HG02970 (cell line): ENCODE measurements around the gene MYO1E.
"Not testable (repeated sequence)": the region's sequence is repeated elsewhere in the genome, so short reads cannot be mapped to it uniquely, and the experiment has no call there.

Experiments used
- ATAC-seq: cut with Tn5 transposase; IDR thresholded peaks from one replicate; pipeline ENCODE4 v1.9.1; 2021; ENCODE audit warnings: mild to moderate bottlenecking, moderate library complexity, moderate number of reproducible peaks; ENCODE audit not compliant: unreplicated experiment, low FRiP score

The MYO1E gene

GRCh38 chr15:59298225-59298853 is 74.3 kb downstream of the MYO1E start:
- ATAC-seq: peak; percentile 48

- no peak for ATAC-seq
These were observed 76.5 kb downstream of the MYO1E start for GRCh38 chr15:59296181-59296617.

DNA sequence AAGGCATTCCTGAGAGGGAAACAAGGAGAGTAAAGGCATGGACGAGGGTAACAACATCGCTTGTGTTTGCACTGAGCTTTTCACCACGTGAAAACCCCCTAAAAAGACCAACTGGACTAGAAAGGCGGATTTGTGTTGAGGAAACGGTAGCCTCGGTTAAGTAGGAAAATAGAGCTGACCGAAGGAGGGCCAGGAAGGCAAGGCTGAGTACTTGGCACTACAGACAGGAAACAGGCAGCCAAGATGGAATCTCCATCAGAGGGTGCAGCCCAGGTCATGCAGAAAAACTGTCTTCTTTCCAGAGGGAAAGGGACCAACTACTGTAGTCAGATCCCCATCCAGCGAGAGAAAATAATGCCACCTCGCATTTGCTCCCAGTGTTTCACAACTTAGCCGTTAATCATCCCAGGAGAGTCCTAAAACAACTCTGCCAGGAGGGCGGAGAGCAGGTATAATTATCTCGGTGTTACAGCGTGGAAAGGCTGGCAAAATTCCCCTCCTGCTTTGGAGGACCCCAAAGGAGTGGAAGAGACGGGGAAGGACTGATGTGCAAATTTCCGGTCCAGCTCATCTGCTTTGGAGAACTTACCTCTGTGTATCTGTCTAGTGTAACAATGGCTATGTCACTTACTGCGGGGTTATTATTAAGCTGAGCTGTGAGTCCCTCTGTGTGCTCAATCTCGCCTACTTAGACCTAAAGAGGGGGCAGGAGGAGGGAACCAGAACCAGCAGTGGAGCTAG is 77.2 kb downstream of the MYO1E start:
- no peak for ATAC-seq

- ATAC-seq: no peak
These were observed 78.0 kb downstream of the MYO1E start for GRCh38 chr15:59294574-59295260.

GRCh38 chr15:59292442-59293151 is 80.1 kb downstream of the MYO1E start:
- ATAC-seq: no peak

DNA sequence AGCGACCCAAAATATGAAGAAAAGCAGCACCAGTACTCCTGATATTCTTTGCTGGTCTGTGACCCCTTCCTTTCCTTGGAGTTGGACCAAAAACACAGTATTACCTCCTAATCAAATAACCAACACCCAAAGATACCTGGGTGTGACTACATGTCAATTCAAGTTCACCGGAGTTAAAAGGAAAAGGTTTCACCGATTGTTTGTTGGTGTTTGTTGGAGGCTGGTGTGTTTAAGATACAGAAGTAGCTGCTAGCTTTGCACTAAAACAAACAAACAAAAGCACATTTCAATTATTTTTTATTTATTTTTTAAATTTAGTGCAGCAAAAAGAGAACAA is 81.5 kb downstream of the MYO1E start:
- ATAC-seq: no peak

- no peak for ATAC-seq
These were observed 82.1 kb downstream of the MYO1E start for GRCh38 chr15:59290295-59291212.

- no peak for ATAC-seq
These were observed 83.1 kb downstream of the MYO1E start for GRCh38 chr15:59289574-59289973.

- ATAC-seq: no peak
These were observed 88.8 kb downstream of the MYO1E start for GRCh38 chr15:59283717-59284391.

GRCh38 chr15:59282515-59283337 is 89.9 kb downstream of the MYO1E start:
- no peak for ATAC-seq

GRCh38 chr15:59281699-59282098 is 91.0 kb downstream of the MYO1E start:
- ATAC-seq: no peak

- no peak for ATAC-seq
These were observed 91.8 kb downstream of the MYO1E start for GRCh38 chr15:59280855-59281254.

- not testable (repeated sequence) for ATAC-seq
These were observed 92.4 kb downstream of the MYO1E start for GRCh38 chr15:59280292-59280691.

DNA sequence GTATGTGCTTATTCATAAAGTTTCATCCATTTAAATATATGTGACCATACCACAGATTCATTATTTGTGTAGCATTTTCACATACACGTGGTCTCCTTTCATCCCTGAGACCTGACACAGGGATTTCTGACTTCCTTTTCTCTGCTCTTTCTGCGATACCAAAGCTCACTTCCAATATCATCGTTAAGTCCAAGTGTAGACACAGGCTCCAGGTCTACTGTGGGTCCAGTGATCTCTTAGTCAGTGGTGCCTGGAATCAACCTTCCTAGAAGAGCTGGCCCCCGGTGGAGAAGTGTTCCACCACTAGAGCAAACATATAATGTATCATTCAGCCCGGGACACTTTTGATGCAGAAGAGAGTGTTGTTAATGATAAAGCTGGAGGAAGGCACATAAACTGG is 93.6 kb downstream of the MYO1E start:
- ATAC-seq: no peak

- no peak for ATAC-seq
These were observed 94.6 kb downstream of the MYO1E start for GRCh38 chr15:59278120-59278519.

DNA sequence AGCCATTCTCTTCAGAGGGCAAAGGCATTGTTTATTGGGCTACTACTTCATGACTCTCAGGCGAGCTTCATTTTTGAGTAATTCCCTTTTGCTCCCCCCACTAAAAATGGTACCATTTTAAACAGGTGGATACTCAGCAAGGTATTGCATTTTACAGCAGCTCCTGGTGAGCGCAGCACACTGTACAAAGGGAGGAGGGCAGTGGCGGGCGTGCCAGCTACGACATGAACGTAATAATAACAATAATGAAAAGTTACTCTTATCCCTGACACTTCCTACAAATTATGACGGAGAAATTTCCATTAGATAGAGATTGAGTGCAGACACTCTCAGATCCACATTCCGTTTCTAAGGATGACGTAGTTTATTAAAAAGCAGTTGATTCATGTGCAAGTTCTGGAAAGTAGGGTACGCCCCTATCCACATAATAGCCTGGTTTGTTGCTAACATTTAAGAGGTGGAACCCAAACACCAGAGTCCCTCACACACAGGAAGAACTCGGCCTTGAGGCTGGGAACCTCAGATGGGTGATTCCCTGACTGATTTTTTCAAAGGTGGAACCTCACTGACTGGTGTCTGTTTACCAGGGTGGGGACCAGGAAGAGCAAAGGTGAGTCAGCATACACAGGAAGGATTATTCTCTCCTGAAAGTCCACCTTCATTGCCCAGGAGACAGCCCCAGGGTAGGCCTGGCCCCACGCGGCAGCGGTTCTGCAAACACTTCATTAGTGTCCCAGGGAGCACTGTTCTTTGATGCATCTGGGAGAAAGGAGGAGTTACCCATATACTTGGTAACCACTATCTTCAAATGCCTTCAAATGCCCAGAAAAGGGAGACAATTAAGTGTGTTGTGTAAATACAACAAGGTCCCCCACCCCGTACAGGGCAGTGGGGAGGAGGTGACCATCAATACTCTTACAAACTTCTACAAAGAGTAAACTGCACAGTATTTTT is 96.2 kb downstream of the MYO1E start:
- no peak for ATAC-seq

GRCh38 chr15:59274126-59274970 is 98.3 kb downstream of the MYO1E start:
- ATAC-seq: no peak
